ENCODE results near the gene EFNB2. TPM values are rescaled to one million over a fixed set of nuclear protein-coding genes. Genes with fewer than 3 reads are reported as not detected.
A peak's percentile ranks its signal among the peaks of the same experiment; 100 is the strongest.

Gene EFNB2
- total RNA-seq, 2 donors from 2014 or later = 27.2 to 45.2 TPM

DNA sequence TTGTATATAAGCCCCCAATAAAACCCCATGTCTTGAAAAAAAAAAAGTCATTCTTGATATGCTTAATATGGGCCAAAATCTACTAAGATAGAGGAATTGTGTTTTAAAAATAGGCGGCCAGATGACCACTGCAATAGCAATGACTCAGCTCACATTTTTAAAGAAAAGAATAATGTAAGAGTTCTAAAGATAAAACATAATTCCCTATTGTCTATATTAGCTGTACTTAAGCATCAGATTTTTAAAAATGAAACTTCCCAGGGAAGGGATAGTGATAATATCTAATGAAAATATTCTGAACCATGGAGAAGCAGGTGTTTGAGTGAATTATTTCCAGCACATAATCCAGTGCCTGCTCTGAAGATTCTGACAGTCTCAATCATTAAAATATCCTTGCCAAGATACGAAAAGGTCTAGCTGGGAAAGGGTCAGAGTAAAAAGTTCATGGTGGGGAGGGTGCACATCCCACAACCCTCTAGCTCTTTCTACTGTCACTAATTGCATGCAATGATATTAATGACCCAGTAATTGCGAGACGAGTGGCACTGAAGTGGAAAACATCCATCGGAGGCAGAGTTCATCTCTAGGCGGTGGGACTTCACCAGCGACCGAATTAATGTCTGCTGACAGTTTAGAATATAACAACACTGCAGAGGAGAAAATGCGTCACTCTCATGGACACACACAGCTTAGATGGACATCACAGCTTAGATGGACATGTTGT, 31.6 kb downstream of the EFNB2 start:
- DNase-seq (ENCODE audit: low spot score) = no peak
- Histone ChIP-seq H3K36me3 (no peaks in the 10 kb centered on the region), H3K27ac (peak overlapping the region; percentile 62 to 69), H3K27me3 (replicated peaks; ENCODE audit: insufficient read depth) (no peaks in the 10 kb centered on the region), H3K4me1 (ENCODE audit: control insufficient read depth in 1 of 2, low read depth in 2 of 2) (peaks cover 4 to 84% of the 10 kb centered on the region in 2 donors), H3K4me3 (peak overlapping the region; percentile 22), H3K9me3 (no peaks in the 10 kb centered on the region)
- TF ChIP-seq, protein P1, sequence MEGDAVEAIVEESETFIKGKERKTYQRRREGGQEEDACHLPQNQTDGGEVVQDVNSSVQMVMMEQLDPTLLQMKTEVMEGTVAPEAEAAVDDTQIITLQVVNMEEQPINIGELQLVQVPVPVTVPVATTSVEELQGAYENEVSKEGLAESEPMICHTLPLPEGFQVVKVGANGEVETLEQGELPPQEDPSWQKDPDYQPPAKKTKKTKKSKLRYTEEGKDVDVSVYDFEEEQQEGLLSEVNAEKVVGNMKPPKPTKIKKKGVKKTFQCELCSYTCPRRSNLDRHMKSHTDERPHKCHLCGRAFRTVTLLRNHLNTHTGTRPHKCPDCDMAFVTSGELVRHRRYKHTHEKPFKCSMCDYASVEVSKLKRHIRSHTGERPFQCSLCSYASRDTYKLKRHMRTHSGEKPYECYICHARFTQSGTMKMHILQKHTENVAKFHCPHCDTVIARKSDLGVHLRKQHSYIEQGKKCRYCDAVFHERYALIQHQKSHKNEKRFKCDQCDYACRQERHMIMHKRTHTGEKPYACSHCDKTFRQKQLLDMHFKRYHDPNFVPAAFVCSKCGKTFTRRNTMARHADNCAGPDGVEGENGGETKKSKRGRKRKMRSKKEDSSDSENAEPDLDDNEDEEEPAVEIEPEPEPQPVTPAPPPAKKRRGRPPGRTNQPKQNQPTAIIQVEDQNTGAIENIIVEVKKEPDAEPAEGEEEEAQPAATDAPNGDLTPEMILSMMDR (IDR thresholded peaks at IDR 0.05) = no peak
- ATAC-seq (ENCODE audit: insufficient number of reproducible peaks, low FRiP score, low read depth) = no peak

DNA sequence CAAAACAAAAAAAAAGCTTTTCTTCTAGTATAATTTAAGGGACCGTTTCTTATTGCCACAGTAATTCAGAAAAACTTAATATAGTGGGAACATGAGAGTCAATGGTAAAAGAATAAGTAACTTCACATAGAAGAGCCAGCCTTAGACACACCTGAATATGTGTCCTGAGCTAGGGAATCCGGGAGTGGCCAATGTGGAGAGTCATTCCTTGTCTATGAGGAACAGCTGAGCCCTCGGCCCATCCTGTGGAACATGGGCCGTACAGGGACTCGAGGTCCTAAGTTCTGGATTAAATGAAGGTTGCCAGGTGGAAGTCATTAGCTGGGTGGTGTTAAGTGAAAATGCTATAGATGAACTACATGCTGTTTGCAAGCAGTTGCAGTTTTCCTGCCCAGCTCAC, 32.2 kb downstream of the EFNB2 start:
- ATAC-seq (ENCODE audit: insufficient number of reproducible peaks, low FRiP score, low read depth) = no peak

DNA sequence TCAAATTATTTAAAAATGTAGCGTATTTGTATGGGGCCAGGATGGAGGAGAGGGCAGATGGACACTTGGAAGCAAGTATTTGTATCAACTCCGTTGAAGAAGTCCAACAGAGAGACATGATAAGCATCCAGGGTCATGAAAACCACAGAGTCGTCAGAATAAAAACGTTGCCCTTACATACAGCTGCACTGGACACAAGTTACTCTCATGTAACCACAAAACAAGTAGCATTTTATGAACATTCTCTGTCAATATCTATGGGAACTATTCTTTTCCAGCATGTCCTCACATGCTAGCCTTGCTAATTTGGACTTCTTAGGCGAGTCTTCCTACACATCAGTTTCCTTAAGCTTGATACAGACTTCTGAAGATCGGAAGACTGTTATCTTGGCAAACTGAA, 35.0 kb downstream of the EFNB2 start:
- TF ChIP-seq, protein P1 (IDR thresholded peaks at IDR 0.05) = no peak
- DNase-seq (ENCODE audit: low spot score) (no peak), ATAC-seq (ENCODE audit: insufficient number of reproducible peaks, low FRiP score, low read depth) (no peak)
- no peaks in the 10 kb centered on the region for H3K36me3 ChIP-seq
- peaks cover 10 to 85% of the 10 kb centered on the region in 2 donors for H3K4me1 ChIP-seq (ENCODE audit: control insufficient read depth in 1 of 2, low read depth in 2 of 2)
- H3K27ac ChIP-seq = peak overlapping the region in 1 of 2 donors; percentile 54
- no peaks in the 10 kb centered on the region for H3K27me3 ChIP-seq (replicated peaks; ENCODE audit: insufficient read depth)
- H3K4me3 ChIP-seq = no peak overlapping the region
- H3K9me3 ChIP-seq = no peaks in the 10 kb centered on the region

More for the DNA sequence above, 32.2 kb downstream of the EFNB2 start:
- TF ChIP-seq, protein P1 (IDR thresholded peaks at IDR 0.05) = no peak
- Histone ChIP-seq H3K4me1 (ENCODE audit: control insufficient read depth in 1 of 2, low read depth in 2 of 2) (peaks cover 7 to 84% of the 10 kb centered on the region in 2 donors), H3K9me3 (no peaks in the 10 kb centered on the region), H3K27me3 (replicated peaks; ENCODE audit: insufficient read depth) (no peaks in the 10 kb centered on the region), H3K27ac (peak overlapping the region; percentile 62 to 69), H3K36me3 (no peaks in the 10 kb centered on the region), H3K4me3 (peak overlapping the region; percentile 22)
- no peak for DNase-seq (ENCODE audit: low spot score)

DNA sequence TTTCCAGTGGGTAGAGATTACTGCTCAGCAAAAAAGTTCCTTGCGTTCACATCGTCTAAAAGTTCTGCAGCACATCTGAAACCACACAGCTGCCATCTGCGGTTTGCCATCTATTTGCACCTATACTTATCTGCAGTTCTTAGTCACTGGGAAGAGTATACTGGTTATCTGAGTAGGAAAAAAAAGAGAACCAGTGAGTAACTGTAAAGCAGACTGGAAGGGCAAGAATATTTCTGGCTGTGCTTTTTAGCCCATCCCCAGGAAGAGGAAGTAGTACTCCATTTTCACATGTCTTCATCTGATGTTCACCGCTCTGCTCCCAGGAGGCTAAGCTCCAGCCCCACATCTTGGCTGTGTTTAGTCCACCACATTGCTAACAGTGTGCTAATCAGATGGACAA, 35.6 kb downstream of the EFNB2 start:
- TF ChIP-seq, protein P1 (IDR thresholded peaks at IDR 0.05) = no peak
- H3K27ac ChIP-seq = peak overlapping the region; percentile 37 to 54
- H3K27me3 ChIP-seq (replicated peaks; ENCODE audit: insufficient read depth) = no peaks in the 10 kb centered on the region
- H3K36me3 ChIP-seq = no peaks in the 10 kb centered on the region
- no peak overlapping the region for H3K4me3 ChIP-seq
- peaks cover 10 to 82% of the 10 kb centered on the region in 2 donors for H3K4me1 ChIP-seq (ENCODE audit: control insufficient read depth in 1 of 2, low read depth in 2 of 2)
- no peaks in the 10 kb centered on the region for H3K9me3 ChIP-seq
- no peak for DNase-seq (ENCODE audit: low spot score)
- ATAC-seq (ENCODE audit: insufficient number of reproducible peaks, low FRiP score, low read depth) = no peak

DNA sequence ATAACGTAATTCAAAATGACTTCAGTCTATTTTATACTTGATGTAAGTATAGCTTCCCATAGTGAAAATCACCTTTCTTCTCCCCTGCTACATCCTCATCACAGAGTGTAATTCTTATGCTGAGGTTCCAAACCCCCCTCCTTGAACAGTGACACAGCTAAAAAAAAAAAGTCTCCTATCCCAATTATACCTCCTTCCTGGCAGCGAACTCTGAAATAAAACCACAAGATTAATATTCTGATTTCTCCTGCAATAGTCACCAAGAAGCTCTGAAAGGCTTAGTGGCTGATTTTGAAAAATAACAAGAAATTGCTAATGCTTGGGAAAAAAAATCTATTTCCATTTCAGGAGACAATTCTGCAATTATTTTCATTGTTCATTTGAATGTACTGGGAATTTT, 36.3 kb downstream of the EFNB2 start:
- DNase-seq (ENCODE audit: low spot score) (no peak), ATAC-seq (ENCODE audit: insufficient number of reproducible peaks, low FRiP score, low read depth) (no peak)
- TF ChIP-seq, protein P1 (IDR thresholded peaks at IDR 0.05) = no peak
- Histone ChIP-seq H3K4me1 (ENCODE audit: control insufficient read depth in 1 of 2, low read depth in 2 of 2) (peaks cover 8 to 82% of the 10 kb centered on the region in 2 donors), H3K4me3 (peak overlapping the region; percentile 54), H3K27ac (peak overlapping the region; percentile 37 to 71), H3K27me3 (replicated peaks; ENCODE audit: insufficient read depth) (no peaks in the 10 kb centered on the region), H3K36me3 (no peaks in the 10 kb centered on the region), H3K9me3 (no peaks in the 10 kb centered on the region)

Data from thoracic aorta (tissue), 2 donors.